Stimulated activated CD8-positive, alpha-beta memory T cell treated with anti-CD3 and anti-CD28 coated beads, Interleukin-4, amount 100 ng/mL, for 48 hours (primary cell): Measurements from ENCODE around the gene HPN.
"Not testable (repeated sequence)": the region's sequence is repeated elsewhere in the genome, so short reads cannot be mapped to it uniquely, and the experiment has no call there.

Experiments used
- DNase-seq: peaks from one replicate; pipeline ENCODE4 v3.0.0-alpha.2; 2020

The HPN gene

GRCh38 chr19:35044317-35045117, 3.0 kb downstream of the HPN start:
- DNase-seq = peak; percentile 87

- DNase-seq = peak; percentile 51
These were observed 4.3 kb downstream of the HPN start for GRCh38 chr19:35045667-35046300.

GRCh38 chr19:35046461-35046860, 4.9 kb downstream of the HPN start:
- DNase-seq = no peak

GRCh38 chr19:35048911-35049411, 7.4 kb downstream of the HPN start:
- no peak for DNase-seq

- no peak for DNase-seq
These were observed 7.9 kb downstream of the HPN start for GRCh38 chr19:35049456-35049855.

- DNase-seq = not testable (repeated sequence)
These were observed 9.1 kb downstream of the HPN start for GRCh38 chr19:35050662-35051061.

- not testable (repeated sequence) for DNase-seq
These were observed 9.7 kb downstream of the HPN start for GRCh38 chr19:35051268-35051667.

GRCh38 chr19:35051796-35052195, 10.3 kb downstream of the HPN start:
- DNase-seq = no peak

GRCh38 chr19:35052599-35053190, 11.2 kb downstream of the HPN start:
- DNase-seq = no peak

GRCh38 chr19:35053667-35054293, 12.3 kb downstream of the HPN start:
- DNase-seq = no peak

- DNase-seq = no peak
These were observed 13.1 kb downstream of the HPN start for GRCh38 chr19:35054626-35055025.

GRCh38 chr19:35055715-35056179, 14.2 kb downstream of the HPN start:
- no peak for DNase-seq

- no peak for DNase-seq
These were observed 15.1 kb downstream of the HPN start for GRCh38 chr19:35056513-35057063.

- DNase-seq = no peak
These were observed 16.8 kb downstream of the HPN start for GRCh38 chr19:35058370-35058769.

- no peak for DNase-seq
These were observed 17.7 kb downstream of the HPN start for GRCh38 chr19:35059006-35059798.

GRCh38 chr19:35059799-35060091, 18.2 kb downstream of the HPN start:
- DNase-seq = no peak

- DNase-seq = no peak
These were observed 18.8 kb downstream of the HPN start for GRCh38 chr19:35060160-35060855.

- no peak for DNase-seq
These were observed 20.3 kb downstream of the HPN start for GRCh38 chr19:35061583-35062373.

GRCh38 chr19:35062942-35063341, 21.4 kb downstream of the HPN start:
- no peak for DNase-seq

- no peak for DNase-seq
These were observed 22.7 kb downstream of the HPN start for GRCh38 chr19:35063940-35064818.
